CD1c-positive myeloid dendritic cell (primary cell): ENCODE measurements around the gene STRIT1.
"Not testable (repeated sequence)": the region's sequence is repeated elsewhere in the genome, so short reads cannot be mapped to it uniquely, and the experiment has no call there.

Source experiments
- DNase-seq: peaks from one replicate; pipeline ENCODE4 v3.0.0-alpha.2; 2016; ENCODE audit errors: extremely low spot score

The STRIT1 gene

DNA sequence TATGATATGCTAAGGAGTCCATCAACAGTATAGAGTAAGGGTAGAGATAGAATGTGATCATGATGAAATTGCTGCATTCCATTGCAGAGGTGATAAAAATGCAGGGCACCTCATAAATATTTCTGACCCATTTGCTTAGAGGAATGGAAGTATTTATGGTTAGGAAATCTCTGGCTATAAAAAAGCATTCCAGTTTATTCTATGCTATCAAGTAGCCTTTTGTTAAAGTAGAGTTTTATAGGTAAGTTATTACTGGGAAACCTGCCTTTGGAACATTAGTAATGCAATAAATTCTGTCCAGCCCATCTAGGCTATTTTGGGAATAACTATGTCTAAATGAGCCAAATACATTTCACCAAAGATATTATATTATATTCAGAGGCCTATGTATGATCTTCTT is 19.8 kb upstream of the STRIT1 start:
- DNase-seq, result no peak

DNA sequence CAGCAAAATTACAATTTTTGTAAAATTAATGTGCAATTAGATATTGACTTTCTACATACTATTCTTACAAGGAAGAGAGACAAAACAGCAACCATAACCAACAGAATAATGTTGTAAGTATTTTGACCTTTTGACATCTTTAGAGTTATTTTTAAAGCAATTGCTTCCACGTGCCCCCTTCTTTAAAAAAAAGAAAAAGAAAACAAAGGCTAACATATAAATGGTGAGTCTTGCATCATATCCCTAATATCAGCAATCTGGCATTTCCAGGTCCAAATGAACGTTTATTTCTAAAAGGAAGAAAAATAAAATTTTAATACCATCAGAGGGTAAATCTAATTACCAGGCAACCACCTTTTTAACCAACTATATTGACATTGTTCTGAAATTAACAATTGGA is 19.3 kb upstream of the STRIT1 start:
- no peak for DNase-seq

DNA sequence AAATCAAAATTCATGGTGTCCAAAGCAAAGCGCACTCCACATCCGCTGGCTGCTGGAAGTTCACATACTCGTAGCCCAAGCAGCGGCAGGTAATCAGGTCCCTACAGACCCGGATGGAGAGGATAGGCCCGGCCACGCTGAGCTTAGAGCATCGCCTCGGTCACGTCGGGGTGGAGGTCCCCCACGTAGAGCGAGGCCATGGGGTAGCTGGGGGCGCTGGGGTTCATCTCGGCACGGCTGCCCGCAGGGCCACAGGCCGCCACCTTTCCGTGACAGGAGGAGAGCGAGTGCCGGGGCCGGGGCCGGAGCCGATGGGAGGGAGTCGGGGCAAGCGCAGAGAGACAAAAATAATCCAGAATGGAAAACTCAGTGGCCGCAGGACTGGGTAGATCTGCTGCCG is 16.1 kb upstream of the STRIT1 start:
- no peak for DNase-seq

DNA sequence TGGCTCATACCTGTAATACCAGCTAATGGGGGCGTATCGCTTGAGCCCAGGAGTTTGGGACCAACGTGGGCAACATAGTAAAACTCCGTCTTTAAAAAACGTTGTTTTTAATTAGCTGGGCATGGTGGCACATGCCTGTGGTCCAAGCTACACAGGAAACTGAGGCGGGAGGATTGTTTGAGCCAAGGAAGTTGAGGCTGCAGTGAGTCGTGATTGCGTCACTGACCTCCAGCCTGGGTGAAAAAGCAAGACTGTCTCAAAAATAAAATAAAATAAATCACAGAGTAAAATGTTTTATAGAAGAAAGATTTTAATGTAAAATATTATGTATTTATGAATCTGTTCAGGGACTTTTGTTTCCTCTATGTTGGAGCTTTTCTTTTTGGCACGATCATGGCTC is 15.3 kb upstream of the STRIT1 start:
- no peak for DNase-seq

DNA sequence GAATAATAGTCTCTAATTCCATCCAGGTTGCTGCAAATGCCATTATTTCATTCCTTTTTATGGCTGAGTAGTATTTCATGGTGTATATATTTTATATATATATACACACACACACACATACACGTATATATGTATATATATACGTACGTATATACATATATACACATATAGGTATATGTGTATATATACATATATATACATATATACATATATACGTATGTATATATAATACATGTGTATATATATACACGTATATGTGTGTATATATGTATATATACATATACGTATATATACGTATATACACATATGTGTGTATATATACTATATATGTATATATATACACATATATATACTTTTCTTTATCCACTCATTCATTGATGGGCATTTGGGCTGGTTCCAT is 13.7 kb upstream of the STRIT1 start:
- no peak for DNase-seq

DNA sequence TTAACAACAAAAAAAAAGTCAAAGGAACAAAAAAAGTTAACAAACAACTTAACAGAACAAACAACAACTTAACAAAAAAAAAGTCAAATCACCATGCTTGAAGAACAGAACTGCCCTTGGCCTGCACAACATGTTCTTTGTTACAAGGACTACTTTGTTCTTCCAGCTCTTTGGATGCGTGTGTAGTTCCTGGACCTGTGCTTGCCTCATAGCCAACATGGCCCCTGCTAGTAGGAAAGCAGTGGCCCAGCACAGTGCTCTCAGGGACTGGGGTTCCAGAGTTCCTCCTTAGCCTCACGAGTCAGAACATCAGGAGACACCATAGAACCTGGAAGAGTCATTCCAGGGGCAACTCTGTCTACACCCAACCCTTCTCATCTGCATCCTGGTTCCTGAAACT is 10.9 kb upstream of the STRIT1 start:
- DNase-seq, result no peak

DNA sequence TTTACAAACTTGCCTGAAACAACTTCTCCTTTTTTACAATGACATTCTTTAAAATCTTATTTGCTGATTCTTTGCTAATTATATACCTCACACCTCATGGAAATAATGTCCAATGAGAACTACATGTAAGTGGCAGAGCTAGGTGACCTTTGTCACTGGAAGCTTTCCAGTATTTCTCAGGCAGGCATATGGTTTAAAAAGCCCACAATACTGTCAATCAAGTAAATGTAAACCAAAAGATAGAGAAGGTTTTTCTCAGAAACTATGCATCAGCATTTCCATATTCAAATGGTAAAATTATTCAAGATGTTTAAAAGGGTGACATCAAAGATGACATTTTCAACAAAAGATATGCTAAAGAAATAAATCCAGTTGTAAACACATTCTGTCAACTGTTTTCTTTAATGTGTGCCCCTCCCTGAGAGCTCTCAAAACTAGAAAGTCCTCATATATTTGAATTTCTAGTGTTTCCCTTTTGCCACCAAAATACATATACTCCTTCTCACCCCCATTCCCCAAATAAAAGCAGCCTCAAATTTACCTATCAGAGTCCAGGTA is 10.1 kb upstream of the STRIT1 start:
- DNase-seq, result no peak

DNA sequence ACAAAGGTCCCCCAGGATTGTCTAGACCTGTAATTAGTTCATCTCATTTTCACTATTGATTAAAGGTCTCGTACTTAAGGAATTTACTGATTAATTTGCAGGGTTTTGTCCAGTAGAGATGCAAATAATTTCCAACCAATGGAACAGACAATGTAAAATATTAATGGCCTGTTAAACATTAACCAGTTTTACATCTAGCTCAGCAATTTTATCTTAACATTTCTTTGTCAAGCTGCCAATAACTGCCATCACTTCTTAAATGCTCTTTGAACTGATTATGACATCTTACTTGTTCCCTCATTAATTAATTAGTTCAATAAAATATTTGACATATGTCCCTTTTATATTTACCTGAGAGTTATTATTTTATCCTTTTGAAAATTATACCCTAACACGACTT is 9.4 kb upstream of the STRIT1 start:
- no peak for DNase-seq

DNA sequence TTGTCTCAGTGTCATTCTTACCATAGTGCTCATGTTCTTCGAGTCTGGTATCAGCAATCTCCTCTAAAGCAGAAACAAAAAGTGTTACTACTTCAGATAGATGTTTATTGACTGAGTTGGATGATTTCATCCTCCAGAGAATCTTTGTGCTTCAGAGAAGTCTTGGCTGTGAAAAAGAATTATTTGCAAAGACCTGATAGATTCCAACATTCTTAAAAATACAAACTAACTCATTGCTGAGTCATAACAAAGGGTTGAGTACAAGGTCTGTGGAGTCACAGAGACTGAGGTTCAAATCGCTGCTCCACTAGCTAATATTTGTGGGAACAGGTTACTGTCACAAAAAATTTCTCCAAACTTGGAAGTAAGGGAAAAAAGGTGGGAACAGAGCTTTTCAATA is 9.0 kb upstream of the STRIT1 start:
- DNase-seq, result no peak

DNA sequence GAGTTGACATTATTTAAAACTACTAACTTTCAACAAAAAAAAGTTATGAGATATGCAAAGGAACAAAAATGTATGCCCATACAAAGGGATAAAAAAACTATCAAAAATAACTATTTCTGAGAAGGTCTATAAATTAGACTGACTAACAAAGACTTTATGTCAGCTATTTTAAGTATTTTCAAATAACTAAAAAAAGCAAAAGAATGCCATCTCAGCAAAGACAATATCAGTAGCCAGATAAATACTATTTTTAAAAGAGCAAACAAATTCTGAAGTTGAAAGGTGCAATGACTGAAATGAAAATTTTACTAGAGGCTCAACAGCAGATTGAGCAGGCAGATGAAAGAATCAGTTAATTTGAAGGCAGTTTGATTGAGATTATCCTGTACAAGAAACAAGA is 3.6 kb upstream of the STRIT1 start:
- DNase-seq, result no peak

DNA sequence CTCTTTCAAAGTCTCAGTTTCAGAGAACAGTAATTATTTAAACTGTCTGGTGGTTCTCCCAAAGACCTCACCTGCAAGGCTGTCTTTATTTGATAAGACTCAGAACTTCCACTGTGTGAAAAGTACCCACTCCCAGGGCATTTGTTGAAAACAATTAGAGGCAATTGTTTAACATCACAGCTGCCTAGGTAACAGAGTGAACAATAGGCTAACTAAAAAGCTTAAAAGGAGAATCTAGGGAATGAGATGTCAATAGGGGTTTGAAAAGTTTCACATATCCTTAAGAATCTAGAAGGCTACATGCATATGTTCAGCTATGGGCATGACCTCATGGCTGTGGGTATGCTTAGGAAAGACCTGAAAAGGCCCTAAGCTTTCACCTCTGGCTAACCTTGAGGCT is 2.9 kb upstream of the STRIT1 start:
- no peak for DNase-seq

DNA sequence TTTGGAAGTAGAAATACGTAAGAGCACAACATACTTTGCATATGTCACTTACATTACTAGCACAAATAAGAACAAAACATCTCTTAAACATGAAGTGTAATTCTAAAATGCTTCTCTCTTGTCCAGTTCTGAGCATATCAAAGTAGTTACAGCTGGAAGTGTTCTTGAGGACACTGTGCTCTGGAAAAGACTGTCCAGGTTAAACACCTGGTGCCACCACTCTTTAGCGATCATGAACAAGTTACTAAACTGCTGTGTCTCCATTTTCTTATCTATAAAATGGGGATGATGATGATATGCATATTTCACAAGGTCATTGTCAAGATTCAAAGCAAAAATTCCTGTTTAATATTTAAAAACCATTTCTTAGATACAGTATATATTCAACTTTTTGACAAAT is 790 bp downstream of the STRIT1 start:
- DNase-seq, result no peak

DNA sequence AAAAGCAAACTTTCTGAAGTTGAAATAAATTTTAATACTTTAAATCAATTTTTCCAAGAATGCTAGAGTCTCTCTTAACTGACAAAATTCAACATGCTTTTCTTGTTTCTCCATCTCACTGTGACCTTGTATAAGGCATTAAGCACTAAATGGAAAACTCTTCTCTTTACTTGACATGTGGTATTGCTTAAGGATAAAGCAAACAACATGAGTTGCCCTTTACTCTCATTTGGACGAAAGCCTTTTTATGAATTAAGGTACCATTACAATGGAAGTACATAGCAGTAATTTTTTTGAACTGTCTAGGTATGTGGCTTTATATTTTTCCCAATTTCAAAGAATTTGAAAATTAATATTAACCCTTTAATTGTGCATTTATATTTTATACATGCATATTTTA is 1.4 kb downstream of the STRIT1 start:
- no peak for DNase-seq

DNA sequence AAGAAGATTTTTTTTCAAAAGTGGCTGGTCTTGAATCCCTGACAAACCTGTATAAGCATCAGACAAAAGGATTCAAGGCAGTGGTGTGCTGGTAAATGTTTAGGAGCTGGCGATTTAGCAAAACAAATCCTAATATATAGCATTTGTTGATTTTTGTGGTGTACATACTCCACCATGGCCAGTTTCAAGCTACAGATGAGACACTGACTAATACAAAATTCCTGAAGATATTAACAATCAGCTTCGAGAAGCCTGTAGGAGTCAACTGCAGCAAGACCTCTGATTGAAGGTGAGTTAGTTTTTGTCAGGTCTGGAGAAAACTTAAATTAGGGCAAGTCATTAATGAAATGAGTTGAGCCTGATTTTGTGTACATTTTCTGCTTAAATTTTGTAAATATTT is 6.7 kb downstream of the STRIT1 start:
- no peak for DNase-seq

DNA sequence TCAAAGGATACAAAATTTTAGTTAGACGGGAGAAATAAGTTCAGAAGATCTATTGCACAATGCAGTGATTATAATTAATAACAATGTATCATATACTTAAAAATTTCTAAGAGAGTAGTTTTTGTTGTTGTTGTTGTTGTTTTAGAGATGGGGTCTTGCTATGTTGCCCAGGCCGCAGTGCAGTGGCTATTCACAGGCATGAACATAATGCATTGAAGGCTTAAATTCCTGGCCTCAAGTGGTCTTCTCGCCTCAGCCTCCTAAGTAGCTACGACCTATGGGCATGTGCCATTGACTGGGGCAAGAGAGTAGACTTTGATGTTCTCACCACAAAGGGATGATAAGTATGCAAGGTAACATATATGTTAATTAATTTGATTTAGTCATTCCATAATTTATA is 7.5 kb downstream of the STRIT1 start:
- DNase-seq, result no peak

DNA sequence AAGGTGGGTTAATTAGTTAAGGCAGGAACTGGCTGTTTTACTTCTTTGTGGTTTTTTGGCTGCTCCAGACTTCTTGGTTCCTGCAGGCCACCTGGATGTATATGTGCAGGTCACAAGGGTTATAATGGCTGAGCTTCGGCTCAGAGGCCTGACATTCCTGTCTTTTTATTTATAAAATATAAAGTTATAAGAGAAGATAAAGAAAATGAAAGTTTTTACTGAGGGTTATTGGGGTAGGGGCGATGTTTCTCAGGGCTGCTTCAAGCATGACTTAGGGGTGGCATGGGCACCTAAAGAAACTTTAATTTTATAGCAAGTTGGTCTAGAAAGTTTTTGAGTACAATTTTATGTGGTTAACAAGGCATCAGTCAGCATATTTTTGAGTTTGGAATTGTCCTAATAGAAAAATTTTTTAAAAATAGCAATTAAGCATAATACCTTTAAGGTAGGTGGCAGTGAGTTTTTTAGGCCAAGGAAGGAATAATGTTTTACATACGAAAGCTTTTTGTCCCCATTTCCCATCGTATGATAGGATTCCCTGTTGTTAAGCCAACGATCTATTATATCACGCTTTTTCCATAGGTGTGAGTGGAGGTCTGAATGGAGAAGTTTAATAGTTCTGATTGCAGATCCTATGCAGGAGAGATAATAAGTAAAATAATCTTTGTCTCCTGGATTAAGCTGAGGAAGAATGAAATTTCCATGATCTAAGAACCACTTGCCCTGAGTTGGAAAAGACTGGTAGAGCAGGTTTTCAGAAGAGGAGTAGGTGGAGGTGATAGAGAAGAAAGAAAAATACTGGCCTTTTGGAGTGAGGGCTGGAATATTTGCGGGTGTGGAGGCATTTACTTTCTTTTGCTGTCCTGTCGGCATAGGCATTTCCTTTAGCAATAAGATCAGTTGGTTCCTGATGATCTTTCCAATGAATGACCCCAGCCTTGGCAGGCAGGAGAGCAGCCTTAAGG is 10.1 kb downstream of the STRIT1 start:
- no peak for DNase-seq

DNA sequence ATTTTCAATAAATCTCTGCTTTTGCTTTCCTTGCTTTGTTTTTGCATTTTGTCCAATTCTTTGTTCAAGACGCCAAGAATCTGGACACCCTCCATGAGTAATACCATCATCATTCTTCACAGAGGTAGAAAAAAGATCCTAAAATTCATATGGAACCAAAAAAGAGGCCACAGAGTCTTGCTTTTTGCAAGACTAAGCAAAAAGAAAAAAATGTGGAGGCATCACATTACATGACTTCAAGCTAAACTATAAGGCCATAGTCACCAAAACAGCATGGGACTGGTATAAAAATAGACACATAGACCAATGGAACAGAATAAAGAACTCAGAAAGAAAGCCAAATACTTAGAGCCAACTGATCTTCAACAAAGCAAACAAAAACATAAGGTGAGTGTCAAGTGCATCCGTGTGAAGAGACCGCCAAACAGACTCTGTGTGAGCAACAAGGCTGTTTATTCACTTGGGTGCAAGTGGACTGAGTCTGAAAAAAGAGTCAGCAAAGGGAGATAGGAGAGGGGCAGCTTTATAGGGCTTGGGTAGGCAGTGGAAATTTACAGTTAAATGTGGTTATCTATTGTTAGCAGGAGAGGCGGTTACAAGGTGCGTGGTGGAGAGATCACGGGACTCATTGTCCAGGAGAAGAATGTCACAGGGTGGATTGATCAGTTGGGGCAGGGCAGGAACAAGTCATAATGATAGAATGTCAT is 10.9 kb downstream of the STRIT1 start:
- DNase-seq, result no peak

DNA sequence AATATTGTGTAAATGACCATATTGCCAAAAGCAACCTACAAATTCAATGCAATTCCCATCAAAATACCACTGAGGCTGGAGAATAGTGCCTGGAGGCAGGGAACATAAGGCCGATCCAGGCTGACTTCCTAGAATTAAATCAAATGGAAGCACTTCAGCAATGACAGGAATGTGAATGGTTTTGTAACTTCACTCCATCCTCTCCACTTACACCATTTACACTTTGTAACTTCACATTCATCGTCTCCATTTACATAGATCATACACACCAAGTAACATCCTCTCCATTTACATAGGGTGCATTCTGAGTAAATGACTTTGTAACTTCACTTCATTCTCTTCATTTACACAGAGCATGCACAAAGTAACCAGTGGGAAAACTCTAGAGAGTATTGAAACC is 11.6 kb downstream of the STRIT1 start:
- DNase-seq, result no peak

DNA sequence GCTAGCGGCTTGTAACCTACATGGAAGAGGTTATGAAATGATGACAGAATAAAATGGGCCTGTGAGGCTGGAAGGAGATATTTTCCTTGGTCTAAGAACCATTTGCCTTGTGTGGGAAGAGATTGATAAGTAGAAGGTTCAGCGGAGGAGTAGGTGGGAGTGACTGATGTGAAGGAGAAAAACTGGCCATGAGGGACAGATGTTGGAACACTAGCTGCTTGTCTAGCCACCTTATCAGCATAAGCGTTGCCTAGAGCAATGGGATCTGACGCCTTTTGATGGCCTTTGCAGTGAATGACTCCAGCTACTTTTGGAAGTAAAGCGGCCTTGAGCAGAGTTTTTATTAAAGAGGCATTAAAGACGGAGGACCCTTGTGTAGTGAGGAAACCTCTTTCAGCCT is 17.4 kb downstream of the STRIT1 start:
- DNase-seq, result not testable (repeated sequence)

DNA sequence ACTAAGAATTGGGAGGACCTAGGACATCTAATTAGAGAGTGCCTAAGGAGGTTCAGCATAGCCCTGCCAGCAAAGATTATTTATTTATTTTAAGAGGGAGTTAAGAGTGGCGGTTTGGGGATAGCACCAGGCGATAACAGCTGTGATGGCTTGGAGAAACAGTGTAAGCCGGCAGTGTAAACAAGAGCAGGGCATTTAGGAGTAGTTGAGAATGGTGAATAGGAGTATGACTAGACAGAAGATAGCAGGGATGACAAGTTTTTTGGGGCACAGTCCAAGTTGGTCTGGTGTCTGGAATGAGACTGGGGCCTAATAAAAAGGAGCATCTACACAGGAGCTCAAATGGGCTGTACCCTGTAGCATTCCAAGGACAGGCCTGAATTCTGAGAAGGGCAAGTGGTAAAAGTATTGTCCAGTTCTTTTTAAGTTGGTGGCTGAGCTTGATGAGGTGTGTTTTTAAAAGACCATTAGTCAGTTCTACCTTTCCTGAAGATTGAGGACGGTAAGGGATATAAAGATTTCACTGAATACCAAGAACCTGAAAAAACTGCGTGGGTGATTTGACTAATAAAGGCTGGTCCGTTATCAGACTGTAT is 18.2 kb downstream of the STRIT1 start:
- DNase-seq, result not testable (repeated sequence)

DNA sequence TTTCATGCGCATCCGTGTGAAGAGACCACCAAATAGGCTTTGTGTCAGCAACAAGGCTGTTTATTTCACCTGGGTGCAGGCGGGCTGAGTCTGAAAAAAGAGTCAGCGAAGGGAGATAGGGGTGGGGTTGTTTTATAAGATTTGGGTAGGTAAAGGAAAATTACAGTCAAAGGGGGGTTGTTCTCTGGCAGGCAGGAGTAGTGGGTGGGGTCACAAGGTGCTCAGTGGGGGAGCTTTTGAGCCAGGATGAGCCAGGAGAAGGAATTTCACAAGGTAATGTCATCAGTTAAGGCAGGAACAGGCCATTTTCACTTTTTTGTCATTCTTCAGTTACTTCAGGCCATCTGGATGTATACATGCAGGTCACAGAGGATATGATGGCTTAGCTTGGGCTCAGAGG is 19.0 kb downstream of the STRIT1 start:
- not testable (repeated sequence) for DNase-seq

DNA sequence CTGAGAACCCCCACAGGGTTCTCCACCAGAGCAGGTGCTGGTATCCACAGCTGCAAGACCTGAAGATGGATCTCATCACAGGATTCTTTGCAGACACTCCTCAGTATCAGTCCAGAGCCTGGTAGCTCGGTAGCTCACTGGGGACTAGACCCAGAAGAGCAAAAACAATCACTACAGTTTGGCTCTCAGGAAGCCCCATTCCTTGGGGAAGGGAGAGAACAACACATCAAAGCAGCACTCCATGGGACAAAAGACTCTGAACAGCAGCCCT is 22.2 kb downstream of the STRIT1 start:
- DNase-seq, result no peak
